GM21447 (cell line): ENCODE data around the gene YPEL1.
A peak's percentile ranks its signal among the peaks of the same experiment; 100 is the strongest.

Source experiments
- ATAC-seq: cut with Tn5 transposase; IDR thresholded peaks from one replicate; pipeline ENCODE4 v1.9.1; 2021; ENCODE audit not compliant: unreplicated experiment

The YPEL1 gene

GRCh38 chr22:21735200-21736083, at the start of gene YPEL1:
TSS of gene YPEL1 (minus strand) at chr22:21735794. CDS start at chr22:21710744, 25,050 bp downstream.
- ATAC-seq: peak; percentile 72

DNA sequence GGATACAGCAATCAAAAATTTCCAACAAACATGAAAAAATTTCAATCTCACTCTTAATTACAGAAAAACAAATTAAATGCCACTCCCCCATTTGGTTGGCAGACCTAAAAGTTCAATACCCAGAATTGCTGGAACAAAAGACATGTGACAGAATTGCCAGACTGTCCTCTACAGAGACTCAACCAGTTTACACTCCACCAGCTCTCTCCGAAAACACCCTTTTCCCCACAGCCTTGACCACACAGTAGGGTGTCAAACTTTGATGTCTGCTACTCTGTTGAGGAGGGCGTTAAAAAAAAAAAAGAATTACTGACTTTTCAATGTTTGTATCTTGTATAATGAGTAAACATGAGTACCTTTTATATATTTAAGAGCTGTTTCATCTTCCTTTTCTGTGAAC, 44.7 kb upstream of the YPEL1 start:
- no peak for ATAC-seq

GRCh38 chr22:21779444-21779843, 43.9 kb upstream of the YPEL1 start:
- ATAC-seq: no peak

GRCh38 chr22:21778705-21779363, 43.2 kb upstream of the YPEL1 start:
- no peak for ATAC-seq

- no peak for ATAC-seq
Measured at GRCh38 chr22:21771631-21771976, 36.0 kb upstream of the YPEL1 start.

DNA sequence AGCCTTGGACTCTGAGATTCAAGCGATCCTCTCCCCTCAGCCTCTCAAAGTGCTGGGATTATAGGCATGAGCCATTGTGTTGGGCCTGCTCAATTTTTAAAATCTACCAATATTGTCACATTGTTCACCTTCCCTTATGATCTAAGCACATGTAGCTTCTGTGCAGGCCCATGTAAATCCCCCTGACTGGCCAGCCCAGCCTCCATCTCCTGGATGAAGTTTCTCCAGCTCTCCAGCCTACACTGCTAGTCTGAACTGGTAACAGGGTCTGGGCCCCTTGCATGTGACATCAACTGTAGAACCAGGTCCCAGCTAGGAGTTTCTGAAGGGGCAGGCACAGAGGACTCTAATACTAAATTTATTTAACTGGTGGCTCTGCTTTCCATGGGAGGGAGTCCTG, 32.8 kb upstream of the YPEL1 start:
- ATAC-seq: no peak

DNA sequence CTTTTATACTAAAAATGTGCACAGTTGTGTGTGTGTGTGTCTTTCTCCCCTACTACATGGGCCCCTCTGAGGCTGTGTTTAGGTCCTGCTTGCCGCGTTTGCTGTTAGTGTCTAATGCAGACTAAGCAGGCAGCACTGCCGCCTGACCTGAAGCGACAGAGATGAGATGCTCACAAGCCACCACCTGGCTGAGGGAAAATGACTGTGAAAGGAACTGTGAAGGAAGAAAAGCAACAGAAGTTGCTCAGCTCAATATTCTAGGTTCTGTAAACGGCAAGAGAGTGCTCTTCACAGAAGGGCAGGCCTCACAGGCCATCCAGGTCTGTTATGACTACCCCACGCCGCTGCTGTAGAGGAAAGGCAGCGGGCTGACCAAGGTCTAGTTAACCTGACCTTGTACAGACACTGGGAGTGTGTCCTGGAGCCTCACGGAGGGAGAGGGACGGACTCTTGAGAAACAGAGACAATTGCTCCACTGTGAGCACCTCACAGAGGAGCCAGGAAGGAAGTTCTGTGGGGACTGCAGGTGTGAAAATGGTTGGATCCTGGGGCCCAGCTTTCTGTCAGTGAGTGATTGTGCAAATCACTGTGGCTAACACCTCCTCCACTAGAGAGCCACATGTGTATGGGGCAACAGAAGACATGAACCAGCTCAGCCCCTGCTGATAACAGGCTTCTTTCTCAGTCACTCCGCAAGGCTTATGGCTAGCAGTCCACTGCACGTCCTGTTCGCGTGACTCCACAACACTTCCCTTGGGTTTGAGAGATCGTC, 31.3 kb upstream of the YPEL1 start:
- peak; percentile 41 for ATAC-seq

DNA sequence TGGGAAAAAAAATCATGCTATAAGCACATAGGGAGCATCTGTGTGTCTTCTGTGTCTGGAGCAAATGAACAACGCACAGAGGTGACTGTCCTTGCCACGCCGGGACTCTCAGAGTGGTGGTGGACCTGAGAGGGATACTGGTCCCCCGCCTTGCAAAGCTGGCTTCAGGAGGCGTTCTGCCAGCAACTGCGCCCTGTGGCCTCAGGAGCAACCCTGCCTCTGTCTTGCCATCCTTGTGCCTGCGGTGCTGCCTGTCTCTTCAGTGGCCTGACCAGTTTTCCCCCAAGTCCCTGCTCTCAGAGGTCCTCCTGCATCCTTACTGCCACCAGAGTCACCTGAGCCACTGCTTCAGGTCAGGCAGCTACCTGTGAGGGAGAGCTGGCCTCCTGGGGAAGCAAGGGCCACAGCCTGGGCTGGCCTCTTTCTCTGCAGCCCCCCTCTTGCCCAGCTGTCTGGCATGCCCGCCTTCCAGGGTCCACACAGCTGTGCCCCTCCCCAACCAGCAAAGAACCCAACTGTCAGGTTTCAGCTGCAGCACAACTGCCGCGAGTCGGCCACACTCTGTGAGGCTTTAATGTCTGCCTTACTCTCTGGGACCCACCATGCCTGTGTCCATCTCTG, 30.4 kb upstream of the YPEL1 start:
- ATAC-seq: no peak

DNA sequence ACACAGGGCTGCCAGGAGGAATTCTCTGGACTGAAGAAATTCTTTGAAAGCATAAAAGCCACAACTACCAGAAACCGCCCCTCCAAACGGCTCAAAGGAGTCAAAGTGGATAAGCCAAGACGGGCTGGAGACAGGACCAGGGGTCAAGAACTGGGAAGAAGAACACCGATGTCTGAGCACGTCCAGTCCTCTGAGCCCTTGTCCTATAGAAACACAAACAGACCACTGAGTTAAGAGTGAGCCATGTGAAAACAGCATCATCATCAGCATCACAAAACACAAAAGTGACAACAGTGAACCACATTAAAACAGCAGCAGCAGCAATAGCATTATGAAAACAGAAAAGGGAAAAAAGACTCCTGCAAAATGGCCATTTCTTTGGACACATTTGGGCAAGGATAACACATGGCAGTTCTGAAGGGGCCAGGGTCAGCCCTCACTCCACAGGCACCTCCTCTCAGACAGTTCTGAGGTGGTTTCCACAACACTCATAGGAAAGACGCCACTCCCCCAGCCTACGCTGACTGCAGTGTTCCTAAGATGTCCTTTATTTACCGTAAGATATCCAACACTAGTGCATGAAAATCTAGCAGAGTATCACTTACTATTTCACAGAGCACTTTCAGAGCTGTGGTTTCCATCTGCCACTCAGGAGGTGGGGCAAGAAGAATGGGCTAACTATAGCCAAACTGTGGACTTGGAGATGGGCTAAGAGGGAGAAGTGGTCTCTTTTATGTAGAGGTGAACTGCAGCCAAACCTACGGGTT, 28.6 kb upstream of the YPEL1 start:
- no peak for ATAC-seq

DNA sequence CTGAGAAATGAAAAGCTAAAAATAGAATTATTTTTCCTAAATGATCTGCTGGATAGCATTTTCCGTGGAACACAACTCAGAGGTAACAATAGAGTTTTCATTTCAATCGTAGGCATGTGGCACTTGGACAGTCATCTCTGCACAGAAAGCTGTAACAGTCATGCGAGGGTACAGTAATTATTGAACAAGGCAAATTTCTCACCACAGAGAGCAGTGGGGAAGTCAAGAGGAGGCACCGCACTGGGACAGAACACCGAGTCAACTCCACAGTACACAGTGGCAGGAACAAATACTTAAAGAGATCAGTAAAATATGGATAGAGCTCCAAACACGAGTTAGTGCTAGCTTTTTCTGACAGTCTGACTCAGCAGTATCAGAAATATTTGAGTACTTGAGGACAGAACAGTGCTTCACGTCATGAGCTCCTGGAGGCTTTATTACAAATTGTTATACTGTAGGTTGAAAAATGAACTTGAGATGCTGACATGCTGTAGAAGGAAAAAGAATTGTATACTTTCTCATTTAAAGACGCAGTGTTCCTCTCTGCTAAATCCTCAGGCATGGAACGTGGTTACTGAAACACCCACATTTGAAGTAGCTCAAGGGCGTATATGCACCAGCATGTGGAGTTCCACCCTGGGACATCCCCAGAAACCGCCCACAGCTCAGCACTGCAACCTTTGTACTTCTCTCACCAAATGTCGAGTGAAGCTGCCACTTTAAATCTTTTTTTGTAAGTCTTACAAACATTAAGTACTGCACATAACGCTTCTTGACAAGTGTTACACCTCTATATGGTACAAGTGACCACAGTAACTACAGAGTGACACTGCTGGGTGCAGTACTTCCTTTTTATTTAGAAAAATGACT, 27.4 kb upstream of the YPEL1 start:
- ATAC-seq: peak; percentile 47

- no peak for ATAC-seq
Measured at GRCh38 chr22:21761994-21762680, 26.5 kb upstream of the YPEL1 start.

DNA sequence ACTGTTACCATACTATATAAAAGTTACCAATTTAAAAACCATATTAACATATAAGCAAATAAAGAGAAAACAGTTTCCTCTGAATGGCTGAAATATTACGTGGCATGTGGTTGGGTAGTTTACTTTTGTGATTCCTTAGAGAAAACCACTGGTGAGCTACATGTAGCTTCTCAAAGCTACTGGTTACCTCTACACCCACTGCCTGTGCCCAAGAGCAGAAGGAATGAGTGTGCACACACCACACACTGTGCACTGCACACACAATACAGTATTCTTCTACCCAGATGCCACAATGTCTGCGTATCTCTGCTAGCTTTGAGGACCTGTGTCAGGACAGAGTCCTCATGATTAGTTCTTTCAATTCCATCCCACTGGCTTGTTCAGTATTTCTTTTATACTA, 25.5 kb upstream of the YPEL1 start:
- no peak for ATAC-seq

- ATAC-seq: no peak
Measured at GRCh38 chr22:21760640-21761039, 25.0 kb upstream of the YPEL1 start.

DNA sequence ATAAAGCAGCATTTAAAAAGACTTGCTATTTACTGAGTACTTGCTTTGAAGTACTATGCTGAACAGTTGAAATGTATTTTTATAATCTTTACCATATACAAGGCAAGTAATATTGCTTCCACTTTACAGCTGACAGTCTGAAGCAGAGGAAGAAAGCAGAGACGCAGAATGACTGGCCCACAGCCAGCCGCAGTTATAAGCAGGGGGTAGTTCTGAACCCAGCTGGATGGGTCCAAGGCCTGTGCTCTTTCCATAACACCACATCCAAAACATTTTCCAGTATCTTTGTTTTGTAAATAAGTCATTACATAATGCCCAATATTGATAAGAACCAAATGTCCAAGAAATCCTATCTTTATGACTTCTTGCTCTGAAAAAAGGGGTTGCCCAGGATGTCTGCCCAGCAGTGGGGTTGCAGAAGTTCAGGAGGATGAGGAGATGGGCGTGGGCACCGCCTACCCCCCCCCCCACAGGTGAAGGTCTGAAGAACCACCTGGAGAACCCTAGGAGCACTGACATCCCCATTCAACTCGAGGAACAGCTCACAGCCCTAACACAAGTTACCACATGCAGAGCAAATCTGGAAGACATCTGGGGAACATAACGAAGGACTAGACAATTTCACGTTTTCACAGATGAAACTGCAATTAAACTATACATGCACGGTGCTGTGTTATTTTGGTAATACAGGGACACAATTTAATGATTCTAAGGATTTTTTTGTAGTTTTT, 24.2 kb upstream of the YPEL1 start:
- ATAC-seq: no peak

DNA sequence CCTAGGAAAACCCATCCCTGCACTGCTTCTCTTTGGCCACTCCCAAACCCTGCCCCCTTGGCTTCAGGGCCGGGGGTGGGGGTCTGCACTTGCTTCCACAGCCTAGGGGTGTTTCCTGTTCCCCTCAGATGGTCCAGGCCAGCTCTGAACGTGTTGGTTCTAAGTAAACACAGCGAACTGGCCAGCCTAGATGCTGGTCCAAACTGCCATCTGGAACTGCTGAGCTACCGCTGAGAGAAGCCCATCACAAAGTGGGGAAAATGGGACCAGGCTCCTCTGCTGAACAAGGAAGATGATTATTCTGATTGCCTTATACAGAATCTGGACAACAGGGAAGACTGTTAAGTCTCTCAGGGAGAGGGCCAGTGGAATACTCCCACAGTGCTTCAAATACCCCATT, 23.5 kb upstream of the YPEL1 start:
- no peak for ATAC-seq

- no peak for ATAC-seq
Measured at GRCh38 chr22:21758091-21758864, 22.7 kb upstream of the YPEL1 start.

- no peak for ATAC-seq
Measured at GRCh38 chr22:21755851-21756284, 20.3 kb upstream of the YPEL1 start.

DNA sequence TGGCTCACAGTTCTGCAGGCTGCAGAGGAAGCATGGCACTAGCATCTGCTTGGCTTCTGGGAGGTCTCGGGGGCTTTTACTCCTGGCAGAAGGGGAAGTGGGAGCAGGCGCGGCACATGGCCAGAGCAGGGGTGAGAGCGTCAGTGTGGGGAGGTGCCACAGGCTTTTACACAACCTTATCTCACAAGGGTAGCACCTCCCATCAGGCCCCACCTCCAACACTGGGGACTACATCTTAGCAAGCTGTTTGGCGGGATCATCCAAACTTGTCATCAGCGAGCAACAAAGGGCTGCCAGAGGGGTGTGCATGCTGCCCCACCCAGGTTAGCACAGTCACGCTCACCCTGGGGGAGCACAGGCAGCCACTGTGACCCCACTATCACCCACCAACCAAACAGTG, 18.9 kb upstream of the YPEL1 start:
- no peak for ATAC-seq
